Measurements from ENCODE around the gene SNRPD3. TPM values are rescaled to one million over a fixed set of nuclear protein-coding genes. Genes with fewer than 3 reads are reported as not detected.

Gene SNRPD3
- total RNA-seq, 1 experiment from 2014 or later: 220 TPM

DNA sequence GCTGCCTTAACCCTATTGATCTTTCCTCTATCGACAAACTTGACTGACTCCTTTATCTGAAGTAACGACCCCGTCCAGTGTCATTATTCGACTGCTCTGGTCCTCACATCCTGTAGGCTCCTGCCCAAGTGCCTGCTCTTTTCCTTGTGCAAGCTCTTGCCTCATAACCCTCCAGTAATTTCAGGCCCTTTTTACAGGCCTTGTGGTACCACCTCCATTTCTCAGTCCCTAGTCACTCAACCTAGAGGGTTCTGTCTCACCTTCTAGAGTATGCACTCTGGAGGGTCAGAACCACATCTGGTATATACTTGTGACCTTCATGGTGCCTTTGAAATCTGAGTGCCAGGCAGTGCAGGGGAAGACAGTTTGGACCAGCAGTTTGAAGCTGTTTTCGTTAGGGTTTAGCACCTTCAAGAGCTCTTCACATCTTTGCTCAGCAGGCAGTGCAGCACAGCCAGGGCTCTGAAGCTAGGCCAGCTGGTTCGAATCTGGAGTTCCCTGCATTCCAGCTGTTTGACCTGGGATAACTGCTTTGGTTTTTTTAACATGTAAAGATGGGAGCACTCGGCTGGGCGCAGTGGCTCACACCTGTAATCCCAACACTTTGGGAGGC, 11.2 kb downstream of the SNRPD3 start:
- intact Hi-C loops (cut with micrococcal nuclease; ENCODE audit: unreplicated experiment): no loop called here
- ChIA-PET POLR2A (ENCODE audit: low non-redundant PET) (no interaction called here), CTCF (no interaction called here)
- DNase-seq (ENCODE audit: low spot score): no peak
- H3K4me3 ChIP-seq (ENCODE audit: low read depth, low read length, poor library complexity, severe bottlenecking): no peak overlapping the region
- TF ChIP-seq CTCF (conservative IDR thresholded peaks at IDR 0.05; ENCODE audit: low read depth, low read length): no peak
- no peak for TF ChIP-seq EZH2 (IDR thresholded peaks at IDR 0.05; ENCODE audit: borderline replicate concordance, low read depth, low read length, poor library complexity, severe bottlenecking)
- H3K27me3 ChIP-seq (replicated peaks; ENCODE audit: insufficient read depth, low read depth, low read length, poor library complexity): no peaks in the 10 kb centered on the region
- peaks cover 57% of the 10 kb centered on the region for H3K36me3 ChIP-seq (ENCODE audit: insufficient read depth, low read length, poor library complexity, severe bottlenecking)
- H3K9me3 ChIP-seq (ENCODE audit: low read depth, low read length, poor library complexity, severe bottlenecking): no peaks in the 10 kb centered on the region
- H3K4me1 ChIP-seq (ENCODE audit: insufficient read depth, low read length, poor library complexity, severe bottlenecking): peaks cover 4% of the 10 kb centered on the region
- no TSS peak for BruUV-seq (replicated peaks)
- H3K27ac ChIP-seq (ENCODE audit: low read depth, low read length, poor library complexity, severe bottlenecking): no peak overlapping the region

- BruUV-seq (replicated peaks): no TSS peak
- Histone ChIP-seq H3K36me3 (ENCODE audit: insufficient read depth, low read length, poor library complexity, severe bottlenecking) (peaks cover 61% of the 10 kb centered on the region), H3K27ac (ENCODE audit: low read depth, low read length, poor library complexity, severe bottlenecking) (no peak overlapping the region), H3K27me3 (replicated peaks; ENCODE audit: insufficient read depth, low read depth, low read length, poor library complexity) (no peaks in the 10 kb centered on the region), H3K9me3 (ENCODE audit: low read depth, low read length, poor library complexity, severe bottlenecking) (no peaks in the 10 kb centered on the region), H3K4me3 (ENCODE audit: low read depth, low read length, poor library complexity, severe bottlenecking) (no peak overlapping the region), H3K4me1 (ENCODE audit: insufficient read depth, low read length, poor library complexity, severe bottlenecking) (peaks cover 4% of the 10 kb centered on the region)
- ChIA-PET POLR2A (ENCODE audit: low non-redundant PET) (no interaction called here), CTCF (no interaction called here)
- DNase-seq (ENCODE audit: low spot score): no peak
- intact Hi-C loops (cut with micrococcal nuclease; ENCODE audit: unreplicated experiment): no loop called here
- TF ChIP-seq EZH2 (IDR thresholded peaks at IDR 0.05; ENCODE audit: borderline replicate concordance, low read depth, low read length, poor library complexity, severe bottlenecking): no peak
- no peak for TF ChIP-seq CTCF (conservative IDR thresholded peaks at IDR 0.05; ENCODE audit: low read depth, low read length)
Measured at GRCh38 chr22:24567668-24568067, 11.9 kb downstream of the SNRPD3 start.

DNA sequence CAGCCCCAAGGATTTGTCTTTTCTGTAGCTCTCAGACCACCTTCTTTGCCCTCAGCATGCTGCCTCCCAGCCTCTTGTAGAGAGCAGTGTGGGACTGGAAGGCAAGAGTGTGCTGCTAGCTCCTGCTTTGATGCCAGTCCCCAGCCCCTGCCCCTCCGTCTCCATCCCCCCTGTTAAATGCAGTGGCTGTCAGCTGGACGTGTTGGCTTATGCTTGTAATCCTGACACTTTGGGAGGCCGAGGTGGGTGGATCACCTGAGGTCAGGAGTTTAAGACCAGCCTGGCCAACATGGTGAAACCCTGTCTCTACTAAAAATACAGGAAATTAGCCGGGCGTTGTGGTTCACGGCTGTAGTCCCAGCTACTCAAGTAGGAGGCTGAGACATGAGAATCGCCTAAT, 15.5 kb downstream of the SNRPD3 start:
- Histone ChIP-seq H3K4me3 (ENCODE audit: low read depth, low read length, poor library complexity, severe bottlenecking) (no peak overlapping the region), H3K4me1 (ENCODE audit: insufficient read depth, low read length, poor library complexity, severe bottlenecking) (no peaks in the 10 kb centered on the region), H3K36me3 (ENCODE audit: insufficient read depth, low read length, poor library complexity, severe bottlenecking) (peaks cover 77% of the 10 kb centered on the region), H3K27ac (ENCODE audit: low read depth, low read length, poor library complexity, severe bottlenecking) (no peak overlapping the region), H3K9me3 (ENCODE audit: low read depth, low read length, poor library complexity, severe bottlenecking) (no peaks in the 10 kb centered on the region), H3K27me3 (replicated peaks; ENCODE audit: insufficient read depth, low read depth, low read length, poor library complexity) (no peaks in the 10 kb centered on the region)
- TF ChIP-seq CTCF (conservative IDR thresholded peaks at IDR 0.05; ENCODE audit: low read depth, low read length) (no peak), EZH2 (IDR thresholded peaks at IDR 0.05; ENCODE audit: borderline replicate concordance, low read depth, low read length, poor library complexity, severe bottlenecking) (no peak)
- ChIA-PET POLR2A (ENCODE audit: low non-redundant PET) (no interaction called here), CTCF (interaction anchor here (0.6 kb wide), 1 partner anchor 219 kb away, joined by 5 read pairs; no protein-coding TSS in a partner anchor)
- no peak for DNase-seq (ENCODE audit: low spot score)
- BruUV-seq (replicated peaks): no TSS peak
- intact Hi-C loops (cut with micrococcal nuclease; ENCODE audit: unreplicated experiment): no loop called here

Data from A673 (cell line).